ENCODE data around the gene CKAP2L.

The CKAP2L gene

DNA sequence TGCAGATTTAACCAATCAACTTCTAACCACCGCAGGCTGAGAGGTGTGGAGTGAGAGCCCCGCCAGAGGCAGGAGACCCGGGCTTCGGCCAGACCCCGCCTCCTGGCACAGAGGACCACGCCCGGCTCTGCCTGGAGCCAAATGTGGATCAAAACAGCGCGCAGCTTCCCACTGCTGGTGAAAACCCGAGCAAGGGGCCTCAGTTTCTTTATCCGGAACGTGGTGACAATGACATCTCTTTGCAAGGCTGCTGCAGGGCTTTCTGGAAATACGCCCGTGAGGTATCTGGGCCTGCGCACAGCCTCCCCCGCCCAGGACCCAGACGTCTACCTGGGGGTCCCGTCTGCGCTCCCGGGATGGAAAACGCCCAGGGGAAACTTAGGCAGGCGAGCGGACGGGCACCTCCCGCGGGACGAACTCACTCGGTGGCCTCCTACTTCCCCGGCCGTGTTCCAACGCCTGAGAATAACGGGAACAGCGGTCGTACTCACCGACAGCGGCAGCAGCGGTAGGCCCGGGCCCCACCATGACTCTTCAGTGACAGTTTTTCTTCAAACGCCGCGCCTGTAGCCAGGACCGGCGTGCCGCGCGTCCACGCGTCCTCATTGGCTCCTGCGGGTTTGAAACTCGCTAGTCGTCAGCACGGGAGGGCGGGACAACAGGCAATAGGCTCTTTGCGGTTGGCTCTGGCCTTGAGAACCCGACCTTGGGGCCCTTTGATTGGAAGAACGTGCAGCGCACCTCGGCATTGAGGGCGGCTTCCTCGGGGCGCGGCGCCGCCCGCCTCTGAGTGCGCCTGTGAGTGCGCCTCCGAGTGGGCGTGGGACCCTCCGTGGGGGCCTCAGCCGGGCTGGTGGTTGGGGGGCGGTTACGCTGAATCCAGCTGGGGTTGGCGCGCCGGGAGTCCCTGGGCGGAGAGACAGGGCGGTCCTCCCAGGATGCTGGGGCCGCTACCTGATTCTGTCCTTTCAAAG lies at the start of gene CKAP2L:
CKAP2L (minus strand) TSS at position 539 of the 974 bp plus-strand sequence; CDS start at position 528, 11 bp downstream.
- peak; percentile 92 to 99 (median 97) for DNase-seq
- intact Hi-C loops (cut with DNase I), result no loop called here

GRCh38 chr2:112813280-112813966 lies 49.0 kb upstream of the CKAP2L start:
- intact Hi-C loops (cut with DNase I), result no loop called here
- DNase-seq, result no peak

- no peak for DNase-seq
Observed at GRCh38 chr2:112812318-112813267, 48.2 kb upstream of the CKAP2L start.

GRCh38 chr2:112811841-112812306 lies 47.5 kb upstream of the CKAP2L start:
- no peak for DNase-seq
- intact Hi-C loops (cut with DNase I), result no loop called here

More at GRCh38 chr2:112812318-112813267, 48.2 kb upstream of the CKAP2L start:
- intact Hi-C loops (cut with DNase I), result no loop called here

- no peak for DNase-seq
- intact Hi-C loops (cut with DNase I), result no loop called here
Observed at GRCh38 chr2:112811276-112811831, 46.9 kb upstream of the CKAP2L start.

DNA sequence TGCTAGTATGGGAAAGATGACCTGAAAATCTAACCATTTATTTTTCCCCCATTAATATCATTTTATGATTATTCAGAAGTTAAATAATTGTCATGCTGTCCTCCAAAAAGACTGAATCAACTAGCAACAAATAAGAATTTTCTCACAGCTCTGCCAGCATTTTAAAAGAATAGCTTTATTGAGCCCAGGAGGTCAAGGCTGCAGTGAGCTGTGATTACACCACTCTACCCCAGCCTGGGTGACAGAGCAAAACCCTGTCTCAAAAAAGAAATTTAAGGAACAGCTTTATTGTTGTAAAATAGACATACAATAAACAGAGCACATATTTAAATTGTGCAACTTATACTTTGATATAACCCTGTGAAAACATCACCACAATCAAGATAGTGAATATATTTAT lies 44.7 kb upstream of the CKAP2L start:
- no peak for DNase-seq
- intact Hi-C loops (cut with DNase I), result no loop called here

DNA sequence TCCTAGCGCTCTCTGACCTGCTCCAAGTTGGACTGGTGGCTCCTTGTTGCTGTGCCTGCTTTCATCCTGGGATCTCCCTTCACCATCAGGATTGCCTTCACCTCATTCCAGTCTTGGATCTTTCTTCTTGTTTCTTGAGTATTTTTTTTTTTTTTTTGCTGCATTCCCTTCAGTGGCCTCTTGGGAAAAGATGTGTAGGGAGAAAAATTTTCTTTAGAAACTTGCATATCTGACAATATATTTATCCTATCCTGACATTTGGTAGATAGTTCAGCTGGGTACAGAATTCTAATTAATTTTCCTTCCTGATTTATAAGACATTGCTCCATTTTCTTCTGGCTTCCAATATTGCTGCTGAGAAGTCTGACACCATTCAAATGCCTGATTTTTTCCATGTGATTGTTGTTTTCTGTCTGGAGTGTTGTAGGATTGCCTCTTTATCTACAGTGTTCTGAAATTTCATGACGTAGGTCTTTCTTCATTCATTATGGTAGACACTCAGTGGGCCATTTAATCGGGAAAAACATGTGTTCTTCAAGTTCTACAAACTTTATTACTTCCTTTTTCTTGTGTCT lies 42.9 kb upstream of the CKAP2L start:
- intact Hi-C loops (cut with DNase I), result no loop called here
- no peak for DNase-seq

DNA sequence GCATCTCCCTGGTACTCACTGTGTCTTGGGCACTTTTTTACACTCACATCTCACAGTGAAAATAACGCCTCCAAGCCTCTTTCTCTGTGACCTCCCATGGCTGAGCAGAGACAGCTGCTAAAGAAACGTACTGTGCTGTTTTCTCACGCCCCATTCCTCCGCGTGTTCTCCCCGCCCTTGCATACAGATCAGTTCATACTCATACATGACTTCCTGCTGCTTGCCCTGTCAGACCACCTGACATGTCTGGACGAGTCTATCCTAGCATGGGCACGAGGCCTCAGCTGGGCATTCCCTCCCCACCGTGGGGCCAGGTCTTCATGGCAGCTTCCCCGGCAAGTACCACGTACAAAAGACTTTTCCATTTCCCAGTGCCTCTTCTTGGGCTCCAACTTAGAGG lies 41.1 kb upstream of the CKAP2L start:
- intact Hi-C loops (cut with DNase I), result no loop called here
- DNase-seq, result no peak

DNA sequence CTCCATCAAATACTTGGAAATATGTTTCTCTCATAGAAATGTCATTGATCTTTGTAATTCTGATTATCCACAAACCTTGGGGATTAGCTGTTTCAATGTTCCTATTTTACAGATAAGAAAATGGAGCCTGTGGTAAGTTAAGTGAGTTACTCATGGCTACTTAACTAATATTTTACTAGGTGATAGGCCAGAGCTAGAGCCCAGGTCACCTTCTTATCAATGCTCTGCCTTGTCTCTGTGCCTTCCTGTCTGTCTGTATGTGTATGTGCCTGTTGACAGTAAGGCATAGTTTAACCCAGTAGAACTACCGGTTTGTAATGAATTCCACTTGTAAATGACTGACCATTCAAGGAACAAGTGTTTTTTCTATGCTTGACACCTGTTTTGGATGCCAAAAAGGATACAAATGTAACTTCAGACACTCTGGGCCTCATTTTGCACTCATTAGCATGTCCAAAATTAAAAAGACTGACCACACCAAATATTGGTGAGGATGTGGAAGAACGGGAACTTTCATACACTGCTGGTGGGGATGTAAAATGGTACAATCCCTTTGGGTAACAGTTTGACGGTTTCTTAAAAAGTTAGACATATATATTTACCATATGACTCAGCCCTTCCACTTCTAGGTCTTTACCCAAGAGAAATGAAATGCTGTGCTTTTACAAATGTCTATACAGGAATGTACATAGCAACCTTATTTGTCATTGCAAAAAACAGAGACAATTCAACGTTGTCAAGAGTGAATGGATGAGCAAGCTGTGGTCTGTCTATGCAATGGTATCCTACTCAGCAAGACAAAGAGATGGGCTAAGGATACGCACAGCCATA lies 39.5 kb upstream of the CKAP2L start:
- intact Hi-C loops (cut with DNase I), result no loop called here
- no peak for DNase-seq

DNA sequence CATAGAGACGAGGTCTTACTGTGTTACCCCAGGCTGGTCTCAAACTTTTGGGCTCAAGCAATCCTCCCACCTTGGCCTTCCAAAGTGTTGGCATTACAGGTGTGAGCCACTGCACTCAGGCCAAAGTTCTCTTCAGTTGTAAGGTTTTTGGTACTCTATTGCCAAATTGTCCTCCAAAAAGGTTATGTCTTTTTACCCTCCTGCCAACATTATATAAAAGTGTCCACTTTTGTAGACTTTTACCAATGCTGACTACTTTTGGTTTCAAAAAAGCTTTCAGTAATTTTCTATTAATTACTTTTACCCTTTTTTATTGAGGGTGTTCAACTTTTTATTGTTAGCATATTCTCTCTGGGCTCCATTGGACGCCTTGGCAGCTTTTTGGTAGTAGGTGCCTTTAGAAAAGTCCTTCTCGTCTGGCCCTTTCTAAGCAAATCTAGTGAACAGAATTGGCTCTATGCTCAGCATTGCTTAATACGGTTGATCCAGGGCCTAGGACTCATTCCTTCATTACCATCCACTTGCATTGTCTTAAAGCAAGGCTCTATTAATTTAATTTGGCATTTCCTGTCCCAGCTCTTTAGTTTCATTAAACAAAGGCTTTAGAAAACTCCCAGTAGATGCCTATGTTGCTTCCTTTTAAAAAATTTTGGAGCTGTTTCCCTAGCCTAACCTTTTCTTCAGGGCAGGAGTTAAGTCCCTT lies 36.6 kb upstream of the CKAP2L start:
- DNase-seq, result no peak
- intact Hi-C loops (cut with DNase I), result no loop called here

GRCh38 chr2:112798979-112799975 lies 34.9 kb upstream of the CKAP2L start:
- intact Hi-C loops (cut with DNase I), result no loop called here
- DNase-seq, result no peak

GRCh38 chr2:112796486-112796885 lies 32.1 kb upstream of the CKAP2L start:
- DNase-seq, result no peak
- intact Hi-C loops (cut with DNase I), result no loop called here

DNA sequence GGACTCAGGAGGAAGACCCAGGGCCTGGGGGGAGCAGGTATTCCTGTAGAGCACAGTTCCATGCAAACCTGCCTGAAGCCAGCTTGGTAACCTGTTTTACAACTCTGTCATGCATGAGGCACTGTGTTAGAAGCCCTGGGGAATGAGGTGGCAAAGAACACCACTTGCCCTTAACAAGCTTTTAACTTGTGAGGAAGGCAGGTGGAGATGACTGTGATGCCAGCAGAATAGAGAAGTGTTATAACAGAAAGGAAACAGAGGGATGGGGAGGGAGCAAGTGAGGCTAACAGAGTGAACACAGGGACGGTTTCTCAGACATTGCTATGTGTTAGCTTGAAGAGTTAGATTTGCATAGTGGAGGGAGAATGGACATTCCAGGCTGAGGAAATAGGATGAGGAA lies 31.4 kb upstream of the CKAP2L start:
- intact Hi-C loops (cut with DNase I), result no loop called here

GRCh38 chr2:112794841-112795240 lies 30.4 kb upstream of the CKAP2L start:
- DNase-seq, result no peak
- intact Hi-C loops (cut with DNase I), result no loop called here

More for the DNA sequence above, 31.4 kb upstream of the CKAP2L start:
- no peak for DNase-seq

- intact Hi-C loops (cut with DNase I), result no loop called here
- DNase-seq, result peak in 13 of 42 donors; percentile 6 to 58 (median 18)
Observed at GRCh38 chr2:112794131-112794733, 29.8 kb upstream of the CKAP2L start.
